Smooth muscle cell (in vitro differentiated cells): ENCODE results near the gene VTCN1. TPM values are rescaled to one million over a fixed set of nuclear protein-coding genes. Genes with fewer than 3 reads are reported as not detected.

Experiments used
- DNase-seq: peaks from one replicate; lab custom pipeline; 2025; ENCODE audit not compliant: unreplicated experiment; lab: John Stamatoyannopoulos, UW
- H2AFZ ChIP-seq: fragments of 200-600 bp; sonication (generic); 2 replicates; pipeline ENCODE4 v1.6.0; 2016; ENCODE audit warnings: antibody characterized with exemption, low read depth, mild to moderate bottlenecking
- H3F3A ChIP-seq: fragments of 200-600 bp; sonication (generic); 2 replicates; pipeline ENCODE4 v1.6.0; 2017; ENCODE audit warnings: antibody characterized with exemption, low read depth
- H3K27ac ChIP-seq: fragments of 200-600 bp; sonication (generic); 2 replicates; pipeline ENCODE4 v1.5.1; 2016; ENCODE audit warnings: low read depth, mild to moderate bottlenecking
- H3K27me3 ChIP-seq: fragments of 200-600 bp; sonication (generic); 2 replicates; pipeline ENCODE4 v1.6.1; 2016; ENCODE audit warnings: low read depth, mild to moderate bottlenecking
- H3K36me3 ChIP-seq: fragments of 200-600 bp; sonication (generic); 2 replicates; pipeline ENCODE4 v1.5.1; 2016; ENCODE audit warnings: low read depth
- H3K4me1 ChIP-seq: fragments of 200-600 bp; sonication (generic); 2 replicates; pipeline ENCODE4 v1.5.1; 2016; ENCODE audit warnings: low read depth
- H3K4me2 ChIP-seq: fragments of 200-600 bp; sonication (generic); 2 replicates; pipeline ENCODE4 v1.6.0; 2016; ENCODE audit warnings: mild to moderate bottlenecking
- H3K4me3 ChIP-seq: fragments of 200-600 bp; sonication (generic); 2 replicates; pipeline ENCODE4 v1.5.1; 2016; ENCODE audit warnings: mild to moderate bottlenecking
- H3K79me2 ChIP-seq: fragments of 200-600 bp; sonication (generic); 2 replicates; pipeline ENCODE4 v1.6.0; 2016; ENCODE audit warnings: low read depth, mild to moderate bottlenecking
- H3K9ac ChIP-seq: fragments of 200-600 bp; sonication (generic); 2 replicates; pipeline ENCODE4 v1.6.0; 2016; ENCODE audit warnings: low read depth
- H3K9me3 ChIP-seq: fragments of 200-600 bp; sonication (generic); replicated peaks from 2 replicates; pipeline ENCODE4 v1.5.1; 2016; ENCODE audit warnings: low read depth
- H4K20me1 ChIP-seq: fragments of 200-600 bp; sonication (generic); 2 replicates; pipeline ENCODE4 v1.6.0; 2016; ENCODE audit warnings: low read depth
- CTCF ChIP-seq: fragments of 200-600 bp; sonication (generic); IDR thresholded peaks from 2 replicates; pipeline ENCODE4 v1.5.1; 2017; ENCODE audit warnings: borderline replicate concordance, mild to moderate bottlenecking, antibody characterized with exemption; ENCODE audit not compliant: insufficient read depth, poor library complexity, severe bottlenecking
- WGBS: methylation state at CpG from one replicate; pipeline ENCODE4 v1.1.7; 2016; ENCODE audit warnings: low lambda C conversion rate; 5-methylcytosine and 5-hydroxymethylcytosine counted together
- polyA plus RNA-seq: library from polyadenylated mRNA; unstranded; fragments of >200 nt; fragmentation: Nextera tagmentation; extraction: Ambion mirVana; gene quantifications from 2 replicates; pipeline ENCODE4 v1.2.1, GENCODE V29; 2016
- total RNA-seq: library from RNA; depleted of rRNA; stranded (reverse); fragments of >200 nt; gene quantifications from 2 replicates; pipeline ENCODE4 v1.2.3, GENCODE V29; 2014

Gene VTCN1
- total and polyA plus RNA-seq, 2 experiments from 2014 or later = 7.1 to 33.0 TPM

- Histone ChIP-seq H3K27ac (no peak overlapping the region), H4K20me1 (no peaks in the 10 kb centered on the region), H3K27me3 (no peaks in the 10 kb centered on the region), H3K79me2 (no peaks in the 10 kb centered on the region), H3K4me1 (no peaks in the 10 kb centered on the region), H3K9me3 (no peaks in the 10 kb centered on the region), H3K4me2 (no peak overlapping the region), H3F3A (no peaks in the 10 kb centered on the region), H3K4me3 (no peak overlapping the region), H3K36me3 (no peaks in the 10 kb centered on the region), H2AFZ (no peak overlapping the region), H3K9ac (no peak overlapping the region)
- TF ChIP-seq CTCF = no peak
- no peak for DNase-seq
- 85% methylated on average over 4 of the region's 4 CpGs for WGBS
Measured at GRCh38 chr1:117240547-117240946, 29.8 kb upstream of the VTCN1 start.

- Histone ChIP-seq H4K20me1 (no peaks in the 10 kb centered on the region), H3K9me3 (no peaks in the 10 kb centered on the region), H2AFZ (no peak overlapping the region), H3K36me3 (no peaks in the 10 kb centered on the region), H3F3A (no peaks in the 10 kb centered on the region), H3K4me3 (no peak overlapping the region), H3K27ac (no peak overlapping the region), H3K4me1 (no peaks in the 10 kb centered on the region), H3K4me2 (no peak overlapping the region), H3K27me3 (no peaks in the 10 kb centered on the region), H3K9ac (no peak overlapping the region), H3K79me2 (no peaks in the 10 kb centered on the region)
- DNase-seq = no peak
- TF ChIP-seq CTCF = no peak
Measured at GRCh38 chr1:117239467-117239866, 28.7 kb upstream of the VTCN1 start.

- no peaks in the 10 kb centered on the region for H3K27me3 ChIP-seq
- H3K4me2 ChIP-seq = no peak overlapping the region
- H4K20me1 ChIP-seq = no peaks in the 10 kb centered on the region
- H3K4me1 ChIP-seq = no peaks in the 10 kb centered on the region
- no peak overlapping the region for H3K9ac ChIP-seq
- no peak overlapping the region for H2AFZ ChIP-seq
- TF ChIP-seq CTCF = no peak
- no peak for DNase-seq
- H3F3A ChIP-seq = no peaks in the 10 kb centered on the region
- 47% methylated on average over 1 of the region's 1 CpG for WGBS
- no peak overlapping the region for H3K4me3 ChIP-seq
- H3K36me3 ChIP-seq = no peaks in the 10 kb centered on the region
- no peaks in the 10 kb centered on the region for H3K79me2 ChIP-seq
- no peaks in the 10 kb centered on the region for H3K9me3 ChIP-seq
- H3K27ac ChIP-seq = no peak overlapping the region
Measured at GRCh38 chr1:117237726-117238381, 27.1 kb upstream of the VTCN1 start.

GRCh38 chr1:117235863-117236465 lies 25.2 kb upstream of the VTCN1 start:
- 80% methylated on average over 2 of the region's 2 CpGs for WGBS
- H3K9ac ChIP-seq = no peak overlapping the region
- no peaks in the 10 kb centered on the region for H3K27me3 ChIP-seq
- H3F3A ChIP-seq = no peaks in the 10 kb centered on the region
- H2AFZ ChIP-seq = no peak overlapping the region
- no peaks in the 10 kb centered on the region for H3K36me3 ChIP-seq
- no peak overlapping the region for H3K27ac ChIP-seq
- no peak for DNase-seq
- H4K20me1 ChIP-seq = no peaks in the 10 kb centered on the region
- TF ChIP-seq CTCF = no peak
- no peaks in the 10 kb centered on the region for H3K4me1 ChIP-seq
- no peak overlapping the region for H3K4me2 ChIP-seq
- H3K9me3 ChIP-seq = no peaks in the 10 kb centered on the region
- no peak overlapping the region for H3K4me3 ChIP-seq
- no peaks in the 10 kb centered on the region for H3K79me2 ChIP-seq
